Measurements from ENCODE around the gene LHX4. TPM values are rescaled to one million over a fixed set of nuclear protein-coding genes. Genes with fewer than 3 reads are reported as not detected.

The LHX4 gene
- total and polyA plus RNA-seq, 2 of the 13 experiments (the other 11 are each of a cell fraction or from before 2014, with no cell fraction given), result 0.03 to 0.07 TPM

GRCh38 chr1:180188091-180188506, 42.0 kb upstream of the LHX4 start (continued):
- TF ChIP-seq SMAD3 (CRISPR knock-in tag; IDR thresholded peaks at IDR 0.05), result 0 out of 2 replicates have a peak, but pooled peaks have one; percentile 45
- TF ChIP-seq HNF4A (CRISPR knock-in tag; IDR thresholded peaks at IDR 0.05), result no peak
- TF ChIP-seq HOXA5 (CRISPR knock-in tag; IDR thresholded peaks at IDR 0.05), result 0 out of 2 replicates have a peak, but pooled peaks have one; percentile 52
- peak; percentile 63 for TF ChIP-seq ZNF263 (CRISPR knock-in tag; IDR thresholded peaks at IDR 0.05)
- peak; percentile 23; the same call in 1 of the 2 replicates for TF ChIP-seq TFAP4 (IDR thresholded peaks at IDR 0.05; ENCODE audit: borderline replicate concordance, low read depth)
- TF ChIP-seq CBX5 (CRISPR knock-in tag; IDR thresholded peaks at IDR 0.05; ENCODE audit: borderline replicate concordance), result peak; percentile 25; the same call in 1 of the 2 replicates
- 0 out of 2 replicates have a peak, but pooled peaks have one; percentile 50 for TF ChIP-seq SMAD1 (CRISPR knock-in tag; IDR thresholded peaks at IDR 0.05; ENCODE audit: borderline replicate concordance, low read depth)
- TF ChIP-seq SALL1 (CRISPR knock-in tag; IDR thresholded peaks at IDR 0.05), result peak; percentile 35; the same call in 1 of the 2 replicates
- no peak for TF ChIP-seq CERS6 (CRISPR knock-in tag; IDR thresholded peaks at IDR 0.05)

- in situ Hi-C loops (cut with HindIII; ENCODE audit: extremely low pct_ligation_motif_present, low pct_unique_long_range_greater_than_20kb) (loop anchor here (5.0 to 10.0 kb wide), 3 partner anchors 76 to 299 kb away; no protein-coding TSS in a partner anchor), intact Hi-C loops (cut with micrococcal nuclease; ENCODE audit: unreplicated experiment) (loop anchor here (1.0 to 10.0 kb wide), 3 partner anchors 56 to 290 kb away; no protein-coding TSS in a partner anchor)
- ChIA-PET POLR2A (no interaction called here), CTCF (ENCODE audit: low intra/inter-chr PET ratio, low total read pairs) (interaction anchor here (1.6 to 3.3 kb wide), 3 partner anchors 227 to 294 kb away, joined by 8 to 24 read pairs (median 9); no protein-coding TSS in a partner anchor)
- TF ChIP-seq ZMYM4 (CRISPR knock-in tag; IDR thresholded peaks at IDR 0.05) (no peak), NFKB2 (CRISPR knock-in tag; IDR thresholded peaks at IDR 0.05; ENCODE audit: borderline replicate concordance) (0 out of 2 replicates have a peak, but pooled peaks have one; percentile 0)
- H3K9ac ChIP-seq (ENCODE audit: insufficient read depth, low read depth, low read length), result no peak overlapping the region
- H3K79me2 ChIP-seq (ENCODE audit: insufficient read depth, low read length), result no peaks in the 10 kb centered on the region
- H3K4me3 ChIP-seq (replicated peaks in 1 of 3; ENCODE audit: insufficient read depth in 1 of 3, low read depth in 2 of 3, low read length in 3 of 3), result no peak overlapping the region
- ATAC-seq, result no peak
- BruUV-seq (replicated peaks), result no TSS peak
- peaks cover 6% of the 10 kb centered on the region; the same call in 1 of the 2 replicates for H3K4me1 ChIP-seq (ENCODE audit: insufficient read depth, low read length)
- FAIRE-seq, result no peak
- no peak overlapping the region for H2AFZ ChIP-seq (ENCODE audit: low read length)
- H3K27me3 ChIP-seq (ENCODE audit: control insufficient read depth in 1 of 2, insufficient read depth in 2 of 2, low read length in 2 of 2), result no peaks in the 10 kb centered on the region
- H3K27ac ChIP-seq (ENCODE audit: extremely low read length, insufficient read depth, low read length), result no peak overlapping the region
- H3K36me3 ChIP-seq (replicated peaks in 1 of 2; ENCODE audit: control insufficient read depth in 1 of 2, insufficient read depth in 2 of 2, low read length in 2 of 2), result no peaks in the 10 kb centered on the region
- WGBS (ENCODE audit: low lambda C conversion rate), result 70% methylated on average over 6 of the region's 8 CpGs
- DNase-seq (ENCODE audit: low spot score), result no peak
- no peak overlapping the region for H3K4me2 ChIP-seq (ENCODE audit: low read depth, low read length)
- no peaks in the 10 kb centered on the region for H4K20me1 ChIP-seq (ENCODE audit: insufficient read depth, low read length)
- no peaks in the 10 kb centered on the region for H3K9me3 ChIP-seq (ENCODE audit: low read length)
These were observed 41.3 kb upstream of the LHX4 start for GRCh38 chr1:180188684-180189175.
